ENCODE results near the gene PLEKHA6. TPM values are rescaled to one million over a fixed set of nuclear protein-coding genes. Genes with fewer than 3 reads are reported as not detected.

Gene PLEKHA6
- polyA plus RNA-seq, 1 donor from 2014 or later, result 22.6 TPM

- H3K79me2 ChIP-seq (replicated peaks; ENCODE audit: insufficient read depth, low read length), result no peaks in the 10 kb centered on the region
- H3K27me3 ChIP-seq (ENCODE audit: insufficient read depth, low read depth, low read length), result no peaks in the 10 kb centered on the region
- no peaks in the 10 kb centered on the region for H3K9me3 ChIP-seq (ENCODE audit: low read length)
- no peak overlapping the region for H3K4me2 ChIP-seq (ENCODE audit: low read length)
- H4K20me1 ChIP-seq (ENCODE audit: insufficient read depth), result no peaks in the 10 kb centered on the region
- no peaks in the 10 kb centered on the region for H3K36me3 ChIP-seq (ENCODE audit: insufficient read depth, low read length)
- H2AFZ ChIP-seq (ENCODE audit: low read depth, low read length), result no peak overlapping the region
- H3F3A ChIP-seq (ENCODE audit: insufficient read depth, low read length, poor library complexity, severe bottlenecking), result no peaks in the 10 kb centered on the region
- H3K9me2 ChIP-seq (ENCODE audit: insufficient read depth, low read length), result no peaks in the 10 kb centered on the region
- no peak overlapping the region for H3K4me3 ChIP-seq (ENCODE audit: low read length)
- no peak overlapping the region for H3K9ac ChIP-seq (ENCODE audit: low read length)
- no peak overlapping the region for H3K27ac ChIP-seq (ENCODE audit: low read length)
- TF ChIP-seq TAF1 (IDR thresholded peaks at IDR 0.05; ENCODE audit: low read depth) (no peak), EP300 (conservative IDR thresholded peaks at IDR 0.05; ENCODE audit: poor library complexity, severe bottlenecking) (no peak), RAD21 (conservative IDR thresholded peaks at IDR 0.05) (no peak), MXI1 (conservative IDR thresholded peaks at IDR 0.05; ENCODE audit: poor library complexity, severe bottlenecking) (no peak)
- TF ChIP-seq, protein P1, sequence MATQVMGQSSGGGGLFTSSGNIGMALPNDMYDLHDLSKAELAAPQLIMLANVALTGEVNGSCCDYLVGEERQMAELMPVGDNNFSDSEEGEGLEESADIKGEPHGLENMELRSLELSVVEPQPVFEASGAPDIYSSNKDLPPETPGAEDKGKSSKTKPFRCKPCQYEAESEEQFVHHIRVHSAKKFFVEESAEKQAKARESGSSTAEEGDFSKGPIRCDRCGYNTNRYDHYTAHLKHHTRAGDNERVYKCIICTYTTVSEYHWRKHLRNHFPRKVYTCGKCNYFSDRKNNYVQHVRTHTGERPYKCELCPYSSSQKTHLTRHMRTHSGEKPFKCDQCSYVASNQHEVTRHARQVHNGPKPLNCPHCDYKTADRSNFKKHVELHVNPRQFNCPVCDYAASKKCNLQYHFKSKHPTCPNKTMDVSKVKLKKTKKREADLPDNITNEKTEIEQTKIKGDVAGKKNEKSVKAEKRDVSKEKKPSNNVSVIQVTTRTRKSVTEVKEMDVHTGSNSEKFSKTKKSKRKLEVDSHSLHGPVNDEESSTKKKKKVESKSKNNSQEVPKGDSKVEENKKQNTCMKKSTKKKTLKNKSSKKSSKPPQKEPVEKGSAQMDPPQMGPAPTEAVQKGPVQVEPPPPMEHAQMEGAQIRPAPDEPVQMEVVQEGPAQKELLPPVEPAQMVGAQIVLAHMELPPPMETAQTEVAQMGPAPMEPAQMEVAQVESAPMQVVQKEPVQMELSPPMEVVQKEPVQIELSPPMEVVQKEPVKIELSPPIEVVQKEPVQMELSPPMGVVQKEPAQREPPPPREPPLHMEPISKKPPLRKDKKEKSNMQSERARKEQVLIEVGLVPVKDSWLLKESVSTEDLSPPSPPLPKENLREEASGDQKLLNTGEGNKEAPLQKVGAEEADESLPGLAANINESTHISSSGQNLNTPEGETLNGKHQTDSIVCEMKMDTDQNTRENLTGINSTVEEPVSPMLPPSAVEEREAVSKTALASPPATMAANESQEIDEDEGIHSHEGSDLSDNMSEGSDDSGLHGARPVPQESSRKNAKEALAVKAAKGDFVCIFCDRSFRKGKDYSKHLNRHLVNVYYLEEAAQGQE (IDR thresholded peaks at IDR 0.05; ENCODE audit: borderline replicate concordance), result no peak
Measured at GRCh38 chr1:204197068-204197467, 162.7 kb downstream of the PLEKHA6 start.

DNA sequence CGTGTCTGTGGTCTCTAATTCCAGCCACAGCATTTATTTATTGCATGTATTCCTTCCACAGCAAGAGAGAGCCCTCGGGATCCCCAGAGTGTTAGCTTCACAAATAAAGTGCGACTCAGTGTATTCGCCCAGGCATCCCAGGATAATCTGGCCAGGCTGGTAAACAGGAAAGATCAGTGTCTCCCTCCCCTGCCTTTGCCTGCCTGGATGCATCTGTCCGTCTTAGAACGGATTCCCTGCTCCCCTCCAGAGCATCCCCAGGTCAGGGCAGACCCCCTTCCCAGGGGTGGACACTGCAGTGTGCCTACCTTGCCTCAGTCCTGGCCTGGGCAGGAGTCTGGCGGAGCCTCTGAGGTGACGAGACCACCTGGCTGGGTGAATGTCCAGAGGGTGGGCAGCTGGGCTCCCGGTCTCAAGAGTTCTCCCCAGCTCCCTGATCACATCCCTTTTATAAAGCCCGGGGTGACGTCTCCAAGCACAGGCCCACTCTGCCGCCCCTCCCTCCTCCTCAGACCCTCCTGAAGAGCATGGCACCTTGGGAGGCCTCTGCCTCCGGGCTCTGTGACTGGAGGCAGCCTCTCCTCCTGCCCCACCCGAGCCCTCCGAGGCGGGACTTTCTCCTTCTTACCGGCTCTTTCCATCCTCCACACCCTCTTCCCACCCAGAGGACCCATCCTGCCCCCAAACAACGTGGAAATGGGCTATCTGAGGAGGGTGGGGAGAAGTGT, 163.5 kb downstream of the PLEKHA6 start, which contains the start of gene KISS1:
Gene KISS1, minus strand, starts transcription at position 424 of the 728 bp plus-strand sequence. CDS start 3,615 bp downstream, outside the sequence.
- H3K9ac ChIP-seq (ENCODE audit: low read length), result no peak within 1 kb of the TSS
- no peak within 1 kb of the TSS for H3K4me2 ChIP-seq (ENCODE audit: low read length)
- H4K20me1 ChIP-seq (ENCODE audit: insufficient read depth), result no peaks in the 10 kb centered on the region
- no peaks in the 10 kb centered on the region for H3K9me2 ChIP-seq (ENCODE audit: insufficient read depth, low read length)
- H3F3A ChIP-seq (ENCODE audit: insufficient read depth, low read length, poor library complexity, severe bottlenecking), result no peaks in the 10 kb centered on the region
- H3K4me3 ChIP-seq (ENCODE audit: low read length), result no peak within 1 kb of the TSS
- H3K27ac ChIP-seq (ENCODE audit: low read length), result no peak within 1 kb of the TSS
- H3K27me3 ChIP-seq (ENCODE audit: insufficient read depth, low read depth, low read length), result no peaks in the 10 kb centered on the region
- H3K36me3 ChIP-seq (ENCODE audit: insufficient read depth, low read length), result no peaks in the 10 kb centered on the region
- TF ChIP-seq, protein P1 (IDR thresholded peaks at IDR 0.05; ENCODE audit: borderline replicate concordance), result no peak
- no peak for TF ChIP-seq RAD21 (conservative IDR thresholded peaks at IDR 0.05)
- no peak for TF ChIP-seq POLR2AphosphoS5 (IDR thresholded peaks at IDR 0.05)
- TF ChIP-seq EP300 (conservative IDR thresholded peaks at IDR 0.05; ENCODE audit: poor library complexity, severe bottlenecking), result no peak
- no peak for TF ChIP-seq CTCF (IDR thresholded peaks at IDR 0.05; ENCODE audit: poor library complexity, severe bottlenecking)
- TF ChIP-seq SMC3 (conservative IDR thresholded peaks at IDR 0.05; ENCODE audit: poor library complexity), result no peak
- no peak for TF ChIP-seq MXI1 (conservative IDR thresholded peaks at IDR 0.05; ENCODE audit: poor library complexity, severe bottlenecking)
- TF ChIP-seq TAF1 (IDR thresholded peaks at IDR 0.05; ENCODE audit: low read depth), result no peak
- TF ChIP-seq EZH2 (IDR thresholded peaks at IDR 0.05; ENCODE audit: borderline replicate concordance, insufficient read depth, low read length, poor library complexity, severe bottlenecking), result no peak
- no peaks in the 10 kb centered on the region for H3K79me2 ChIP-seq (replicated peaks; ENCODE audit: insufficient read depth, low read length)
- H2AFZ ChIP-seq (ENCODE audit: low read depth, low read length), result no peak within 1 kb of the TSS
- no peaks in the 10 kb centered on the region for H3K9me3 ChIP-seq (ENCODE audit: low read length)

All from neural cell (in vitro differentiated cells).